BJ (cell line): ENCODE results near the gene SMPD2. TPM values are rescaled to one million over a fixed set of nuclear protein-coding genes. Genes with fewer than 3 reads are reported as not detected.

Experiments
- CTCF ChIA-PET: fragments of 350-600 bp; formaldehyde crosslinking; extraction: SDS; loops from one replicate; lab custom pipeline; 2021; ENCODE audit warnings: antibody characterized with exemption, inconsistent platforms; lab: Yijun Ruan, JAX
- POLR2A ChIA-PET: fragments of 300-600 bp; sonication (Branson Sonifier 250); formaldehyde crosslinking; extraction: SDS; loops from one replicate; lab custom pipeline; 2021; ENCODE audit warnings: antibody characterized with exemption; lab: Charles Lee
- DNase-seq: peaks from one replicate; pipeline ENCODE4 v3.0.0-alpha.2; 2011; ENCODE audit warnings: low read depth
- H3K27me3 ChIP-seq: 2 replicates; pipeline ENCODE4 v1.6.0; 2011; ENCODE audit warnings: low read length; ENCODE audit not compliant: control insufficient read depth, insufficient read depth
- H3K36me3 ChIP-seq: 2 replicates; pipeline ENCODE4 v1.5.1; 2011; ENCODE audit warnings: low read length; ENCODE audit not compliant: control insufficient read depth, insufficient read depth
- H3K4me3 ChIP-seq: 2 replicates; pipeline ENCODE4 v1.5.1; 2011; ENCODE audit warnings: low read depth, mild to moderate bottlenecking, control low read depth, low read length
- CTCF ChIP-seq: IDR thresholded peaks from 2 replicates; pipeline ENCODE4 v1.5.1; 2011; ENCODE audit warnings: low read depth, mild to moderate bottlenecking, control low read depth, inconsistent platforms, low read length, moderate library complexity; ENCODE audit not compliant: insufficient read depth
- polyA minus RNA-seq: library from RNA; depleted of rRNA, polyadenylated mRNA; stranded (reverse); fragments of >200 nt; gene quantifications from 2 replicates; pipeline ENCODE4 v1.2.3, GENCODE V29; 2011; rRNA and poly(A)+ RNA removed
- polyA plus RNA-seq: library from polyadenylated mRNA; depleted of rRNA; stranded (reverse); fragments of >200 nt; gene quantifications from 2 replicates; pipeline ENCODE4 v1.2.3, GENCODE V29; 2011; rRNA removed

SMPD2 gene, protein sequence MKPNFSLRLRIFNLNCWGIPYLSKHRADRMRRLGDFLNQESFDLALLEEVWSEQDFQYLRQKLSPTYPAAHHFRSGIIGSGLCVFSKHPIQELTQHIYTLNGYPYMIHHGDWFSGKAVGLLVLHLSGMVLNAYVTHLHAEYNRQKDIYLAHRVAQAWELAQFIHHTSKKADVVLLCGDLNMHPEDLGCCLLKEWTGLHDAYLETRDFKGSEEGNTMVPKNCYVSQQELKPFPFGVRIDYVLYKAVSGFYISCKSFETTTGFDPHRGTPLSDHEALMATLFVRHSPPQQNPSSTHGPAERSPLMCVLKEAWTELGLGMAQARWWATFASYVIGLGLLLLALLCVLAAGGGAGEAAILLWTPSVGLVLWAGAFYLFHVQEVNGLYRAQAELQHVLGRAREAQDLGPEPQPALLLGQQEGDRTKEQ
- polyA plus RNA-seq (7.7 and 9.8 TPM in 2 replicates), polyA minus RNA-seq (9.4 and 15.5 TPM in 2 replicates)

GRCh38 chr6:109440331-109441068 is at the start of gene SMPD2, which contains the start of gene PPIL6:
Gene SMPD2 (plus strand): TSS chr6:109440724. CDS start chr6:109441122, 398 bp downstream.
Gene PPIL6 (minus strand): TSS chr6:109440628. CDS start chr6:109440590, 38 bp downstream.
- Histone ChIP-seq H3K27me3 (no peaks in the 10 kb centered on the region), H3K36me3 (peaks cover 20% of the 10 kb centered on the region), H3K4me3 (peak within 1 kb of the TSS; percentile 92)
- TF ChIP-seq CTCF, result no peak
- ChIA-PET CTCF (interaction anchor here (0.7 to 1.6 kb wide), 7 partner anchors 11 to 490 kb away, joined by 3 to 9 read pairs (median 3); no protein-coding TSS in a partner anchor), POLR2A (interaction anchor here (0.9 to 1.0 kb wide), 2 partner anchors 15 to 346 kb away, joined by 3 to 4 read pairs; partner anchors contain the start of genes MICAL1 and SESN1)
- peak; percentile 54 for DNase-seq

DNA sequence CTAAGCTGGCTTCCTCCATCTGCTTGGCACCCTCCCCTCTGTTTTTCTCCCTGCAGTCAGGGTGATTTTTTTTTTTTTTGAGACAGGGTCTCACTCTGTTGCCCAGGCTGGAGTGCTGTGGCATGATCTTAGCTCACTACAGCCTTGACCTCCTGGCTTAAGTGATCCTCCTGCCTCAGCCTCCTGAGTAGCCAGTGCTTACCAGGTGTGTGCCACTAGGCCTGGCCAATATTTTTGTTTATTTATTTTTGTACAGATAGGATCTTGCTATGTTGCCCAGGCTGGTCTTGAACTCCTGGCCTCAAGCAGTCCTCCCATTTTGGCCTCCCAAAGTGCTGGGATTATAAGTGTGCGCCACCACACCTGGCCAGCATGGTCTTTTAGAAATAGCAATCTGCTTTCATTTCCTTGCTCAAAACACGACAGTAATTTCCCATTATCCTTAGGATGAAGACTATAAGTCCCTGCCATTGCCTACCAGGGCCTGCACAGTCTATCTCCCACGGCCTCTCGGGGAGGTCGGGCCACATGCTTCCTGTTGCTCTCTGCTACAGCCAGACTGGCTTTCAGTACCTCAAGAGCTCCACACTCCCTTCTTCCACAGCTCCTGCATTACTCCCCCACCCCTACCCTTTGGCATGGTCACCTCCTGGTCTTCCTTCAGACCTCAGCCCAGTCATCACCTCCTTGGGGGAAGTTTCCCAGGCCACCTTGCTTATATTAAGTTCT is 47.2 kb upstream of the SMPD2 start:
- 0 out of 2 replicates have a peak, but pooled peaks cover 1% of the 10 kb centered on the region for H3K27me3 ChIP-seq
- TF ChIP-seq CTCF, result no peak

GRCh38 chr6:109393886-109394281 is 46.6 kb upstream of the SMPD2 start:
- ChIA-PET POLR2A (no interaction called here), CTCF (interaction anchor here (0.9 to 5.7 kb wide), 4 partner anchors 10 to 212 kb away, joined by 3 to 27 read pairs (median 12); partner anchors contain the start of gene CD164)
- no peak for DNase-seq
- Histone ChIP-seq H3K36me3 (no peaks in the 10 kb centered on the region), H3K27me3 (0 out of 2 replicates have a peak, but pooled peaks cover 1% of the 10 kb centered on the region), H3K4me3 (no peak overlapping the region)
- TF ChIP-seq CTCF, result no peak

More for the DNA sequence above, 47.2 kb upstream of the SMPD2 start:
- no peak for DNase-seq
- Histone ChIP-seq H3K4me3 (no peak overlapping the region), H3K36me3 (no peaks in the 10 kb centered on the region)
- POLR2A ChIA-PET, result no interaction called here
- CTCF ChIA-PET, result interaction anchor here (1.3 to 5.7 kb wide), 3 partner anchors 9 to 212 kb away, joined by 3 to 27 read pairs (median 20); partner anchors contain the start of gene CD164

DNA sequence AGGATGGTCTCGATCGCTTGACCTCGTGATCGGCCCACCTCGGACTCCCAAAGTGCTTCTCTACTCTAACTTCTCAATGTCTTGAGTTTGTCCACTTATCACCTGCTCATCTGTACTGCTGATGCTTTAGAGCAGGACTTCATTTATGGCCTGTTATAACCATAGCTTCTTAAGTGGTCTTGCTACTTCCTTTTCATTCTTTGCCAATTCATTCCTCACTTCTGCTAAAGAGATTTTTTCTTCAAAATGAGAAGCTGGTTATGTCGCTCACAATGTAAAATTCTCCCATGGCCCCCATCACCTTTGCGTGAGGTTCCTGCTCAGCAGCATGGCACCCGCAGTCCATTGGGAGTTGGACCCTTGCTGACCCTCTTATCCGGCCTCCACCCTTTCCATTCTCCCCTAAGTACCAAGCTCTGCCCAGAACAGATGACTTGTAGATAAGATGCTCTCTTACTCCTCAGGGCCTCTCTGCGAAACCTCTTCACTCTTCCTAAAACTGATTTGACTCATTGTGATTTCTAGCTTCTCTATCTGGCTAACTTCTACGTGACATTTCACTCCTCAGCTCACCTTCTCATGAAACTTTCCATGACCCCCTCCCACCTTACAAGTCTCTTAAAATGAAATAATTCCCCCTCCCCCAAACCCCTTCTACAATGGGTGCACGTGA is 44.3 kb upstream of the SMPD2 start:
- 0 out of 2 replicates have a peak, but pooled peaks cover 1% of the 10 kb centered on the region for H3K27me3 ChIP-seq
- POLR2A ChIA-PET, result no interaction called here

More for the DNA sequence above, 44.3 kb upstream of the SMPD2 start:
- Histone ChIP-seq H3K4me3 (no peak overlapping the region), H3K36me3 (no peaks in the 10 kb centered on the region)
- no peak for DNase-seq
- CTCF ChIA-PET, result interaction anchor here (0.7 to 2.3 kb wide), 8 partner anchors 9 to 855 kb away, joined by 3 to 23 read pairs (median 3); no protein-coding TSS in a partner anchor
- TF ChIP-seq CTCF, result no peak
